MM.1S (cell line): ENCODE data around the gene OLFML1.

Source experiments
- DNase-seq: peaks from one replicate; pipeline ENCODE4 v3.0.0-alpha.2; 2015
- H2AFZ ChIP-seq: fragments of 300-600 bp; sonication (generic); 2 replicates; pipeline ENCODE4 v1.6.0; 2016; ENCODE audit warnings: antibody characterized with exemption, low read length
- H3F3A ChIP-seq: fragments of 300-600 bp; sonication (generic); 2 replicates; pipeline ENCODE4 v1.6.1; 2016; ENCODE audit warnings: mild to moderate bottlenecking, antibody characterized with exemption, low read length, moderate library complexity, mixed read lengths; ENCODE audit not compliant: insufficient read depth
- H3K27ac ChIP-seq: fragments of 300-600 bp; sonication (generic); 2 replicates; pipeline ENCODE4 v1.5.1; 2016; ENCODE audit warnings: mild to moderate bottlenecking, low read length
- H3K27me3 ChIP-seq: fragments of 300-600 bp; sonication (generic); replicated peaks from 2 replicates; pipeline ENCODE4 v1.6.0; 2016; ENCODE audit warnings: low read length; ENCODE audit not compliant: insufficient read depth
- H3K36me3 ChIP-seq: fragments of 300-600 bp; sonication (generic); replicated peaks from 2 replicates; pipeline ENCODE4 v1.6.1; 2016; ENCODE audit warnings: mild to moderate bottlenecking, low read length, mixed read lengths; ENCODE audit not compliant: insufficient read depth
- H3K4me1 ChIP-seq: fragments of 300-600 bp; sonication (generic); 2 replicates; pipeline ENCODE4 v1.6.1; 2016; ENCODE audit warnings: low read length, mixed read lengths
- H3K4me2 ChIP-seq: fragments of 300-600 bp; sonication (generic); 2 replicates; pipeline ENCODE4 v1.6.0; 2016; ENCODE audit warnings: low read depth, low read length
- H3K4me3 ChIP-seq: fragments of 300-600 bp; sonication (generic); 2 replicates; pipeline ENCODE4 v1.5.1; 2016; ENCODE audit warnings: low read length, mixed read lengths
- H3K79me2 ChIP-seq: fragments of 300-600 bp; sonication (generic); 2 replicates; pipeline ENCODE4 v1.6.1; 2016; ENCODE audit warnings: mixed run types, low read length, mixed read lengths
- H3K9ac ChIP-seq: fragments of 300-600 bp; sonication (generic); 2 replicates; pipeline ENCODE4 v1.6.1; 2016; ENCODE audit warnings: low read length, mixed read lengths
- H3K9me2 ChIP-seq: fragments of 300-600 bp; sonication (generic); replicated peaks from 2 replicates; pipeline ENCODE4 v1.6.1; 2016; ENCODE audit warnings: mild to moderate bottlenecking, low read length, mixed read lengths; ENCODE audit not compliant: insufficient read depth
- H3K9me3 ChIP-seq: fragments of 300-600 bp; sonication (generic); replicated peaks from 2 replicates; pipeline ENCODE4 v1.6.1; 2016; ENCODE audit warnings: mild to moderate bottlenecking, low read length, mixed read lengths; ENCODE audit not compliant: insufficient read depth
- H4K20me1 ChIP-seq: fragments of 300-600 bp; sonication (generic); 2 replicates; pipeline ENCODE4 v1.6.1; 2016; ENCODE audit warnings: mild to moderate bottlenecking, low read length, moderate library complexity, mixed read lengths; ENCODE audit not compliant: insufficient read depth
- CTCF ChIP-seq: fragments of 300-600 bp; sonication (generic); IDR thresholded peaks from 2 replicates; pipeline ENCODE4 v1.5.1; 2016; ENCODE audit warnings: antibody characterized with exemption, low read length, mixed read lengths
- EZH2 ChIP-seq: fragments of 300-600 bp; sonication (generic); optimal IDR thresholded peaks from 2 replicates; pipeline ENCODE3; 2017; ENCODE audit warnings: low read depth, mild to moderate bottlenecking, antibody characterized with exemption, low read length, mixed read lengths
- EZH2phosphoT487 ChIP-seq: fragments of 300-600 bp; sonication (generic); IDR thresholded peaks from 2 replicates; pipeline ENCODE4 v1.6.1; 2018; ENCODE audit warnings: antibody characterized with exemption, low read length

OLFML1 gene

DNA sequence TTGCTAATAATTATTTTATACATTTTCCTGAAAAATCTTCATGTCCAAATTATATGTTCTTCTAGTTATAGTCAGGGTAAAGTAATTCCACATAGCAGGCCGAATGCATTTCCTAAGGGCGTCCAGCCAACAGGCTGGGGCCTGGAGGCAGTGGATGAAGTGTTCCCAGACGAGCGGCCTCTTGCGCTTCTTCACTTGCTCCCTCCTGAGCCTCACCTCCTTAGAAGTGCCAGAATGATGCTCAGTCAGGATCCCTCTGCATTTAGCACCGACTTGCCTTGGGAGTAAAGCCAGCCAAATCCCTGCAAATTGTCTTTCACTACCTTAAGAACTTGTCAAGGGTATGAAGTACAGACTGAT lies 1.5 kb downstream of the OLFML1 start:
- no peak overlapping the region for H3K4me3 ChIP-seq
- no peak overlapping the region for H3K27ac ChIP-seq
- no peaks in the 10 kb centered on the region for H3K79me2 ChIP-seq
- no peak for DNase-seq
- no peaks in the 10 kb centered on the region for H3F3A ChIP-seq
- no peaks in the 10 kb centered on the region for H3K9me3 ChIP-seq
- no peak for TF ChIP-seq EZH2phosphoT487
- no peaks in the 10 kb centered on the region for H3K36me3 ChIP-seq
- H3K4me2 ChIP-seq = no peak overlapping the region
- H2AFZ ChIP-seq = no peak overlapping the region
- H3K9me2 ChIP-seq = no peaks in the 10 kb centered on the region
- no peaks in the 10 kb centered on the region for H4K20me1 ChIP-seq
- no peak overlapping the region for H3K9ac ChIP-seq
- no peaks in the 10 kb centered on the region for H3K4me1 ChIP-seq
- no peaks in the 10 kb centered on the region for H3K27me3 ChIP-seq

DNA sequence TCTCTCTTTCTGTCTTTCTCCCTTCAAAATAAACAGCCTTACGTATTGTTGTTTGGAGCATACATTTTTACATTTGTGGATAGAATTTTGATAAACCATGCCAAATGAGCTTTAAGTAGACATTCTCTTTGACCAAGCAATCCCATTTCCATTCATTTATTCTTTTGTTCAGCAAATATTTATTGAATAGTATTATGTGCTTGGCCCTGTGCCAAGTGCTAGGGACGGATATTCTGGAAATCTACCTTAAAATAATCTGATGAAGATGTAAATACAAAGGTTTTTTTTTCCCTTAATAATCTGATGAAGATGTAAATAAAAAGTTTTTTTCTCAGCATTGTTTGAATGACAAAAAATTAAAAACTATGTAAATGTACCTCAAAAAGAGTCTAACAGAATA lies 2.1 kb downstream of the OLFML1 start:
- no peaks in the 10 kb centered on the region for H4K20me1 ChIP-seq
- H3K9me2 ChIP-seq = no peaks in the 10 kb centered on the region
- H3K4me2 ChIP-seq = no peak overlapping the region
- no peak for TF ChIP-seq EZH2phosphoT487
- no peak for TF ChIP-seq CTCF
- TF ChIP-seq EZH2 = no peak
- H3K27me3 ChIP-seq = no peaks in the 10 kb centered on the region
- H3K79me2 ChIP-seq = no peaks in the 10 kb centered on the region
- no peak overlapping the region for H2AFZ ChIP-seq
- no peaks in the 10 kb centered on the region for H3K36me3 ChIP-seq
- DNase-seq = no peak
- no peaks in the 10 kb centered on the region for H3F3A ChIP-seq
- H3K4me1 ChIP-seq = no peaks in the 10 kb centered on the region
- H3K27ac ChIP-seq = no peak overlapping the region
- no peaks in the 10 kb centered on the region for H3K9me3 ChIP-seq
- no peak overlapping the region for H3K4me3 ChIP-seq
- H3K9ac ChIP-seq = no peak overlapping the region

- no peak overlapping the region for H3K27ac ChIP-seq
- H3K36me3 ChIP-seq = no peaks in the 10 kb centered on the region
- H3K9me2 ChIP-seq = no peaks in the 10 kb centered on the region
- H3K9ac ChIP-seq = no peak overlapping the region
- no peak for TF ChIP-seq EZH2
- no peak overlapping the region for H3K4me2 ChIP-seq
- no peaks in the 10 kb centered on the region for H3F3A ChIP-seq
- no peaks in the 10 kb centered on the region for H3K27me3 ChIP-seq
- H3K4me1 ChIP-seq = no peaks in the 10 kb centered on the region
- H3K79me2 ChIP-seq = no peaks in the 10 kb centered on the region
- H3K9me3 ChIP-seq = no peaks in the 10 kb centered on the region
- no peaks in the 10 kb centered on the region for H4K20me1 ChIP-seq
- no peak overlapping the region for H3K4me3 ChIP-seq
- DNase-seq = no peak
- no peak overlapping the region for H2AFZ ChIP-seq
Observed at GRCh38 chr11:7488681-7489080, 3.4 kb downstream of the OLFML1 start.

- Histone ChIP-seq H3K27me3 (no peaks in the 10 kb centered on the region), H3K9me3 (no peaks in the 10 kb centered on the region), H3K4me3 (no peak overlapping the region), H3K36me3 (no peaks in the 10 kb centered on the region), H3K27ac (no peak overlapping the region), H3K4me1 (no peaks in the 10 kb centered on the region), H3K9ac (no peak overlapping the region), H4K20me1 (no peaks in the 10 kb centered on the region), H3K9me2 (no peaks in the 10 kb centered on the region), H3F3A (no peaks in the 10 kb centered on the region), H2AFZ (no peak overlapping the region), H3K4me2 (no peak overlapping the region), H3K79me2 (no peaks in the 10 kb centered on the region)
- DNase-seq = no peak
- TF ChIP-seq EZH2phosphoT487 (no peak), EZH2 (no peak), CTCF (no peak)
Observed at GRCh38 chr11:7489376-7489775, 4.1 kb downstream of the OLFML1 start.
